GM12864 (cell line): ENCODE data around the gene BCAP29.

Source experiments
- DNase-seq: peaks from one replicate; pipeline ENCODE4 v3.0.0-alpha.2; 2011; ENCODE audit warnings: low read depth
- H3K4me3 ChIP-seq: 2 replicates; pipeline ENCODE4 v1.5.1; 2011; ENCODE audit warnings: mild to moderate bottlenecking, low read depth, low read length, control low read depth
- CTCF ChIP-seq: IDR thresholded peaks from 2 replicates; pipeline ENCODE4 v1.5.1; 2011; ENCODE audit warnings: low read depth, mild to moderate bottlenecking, moderate library complexity, low read length, control low read depth, inconsistent platforms; ENCODE audit errors: missing control alignments

The BCAP29 gene

GRCh38 chr7:107551936-107552335 lies 28.1 kb upstream of the BCAP29 start:
- no peak for DNase-seq
- no peak for TF ChIP-seq CTCF
- no peak overlapping the region for H3K4me3 ChIP-seq

GRCh38 chr7:107555893-107556292 lies 24.2 kb upstream of the BCAP29 start:
- no peak for DNase-seq
- no peak overlapping the region for H3K4me3 ChIP-seq
- no peak for TF ChIP-seq CTCF

DNA sequence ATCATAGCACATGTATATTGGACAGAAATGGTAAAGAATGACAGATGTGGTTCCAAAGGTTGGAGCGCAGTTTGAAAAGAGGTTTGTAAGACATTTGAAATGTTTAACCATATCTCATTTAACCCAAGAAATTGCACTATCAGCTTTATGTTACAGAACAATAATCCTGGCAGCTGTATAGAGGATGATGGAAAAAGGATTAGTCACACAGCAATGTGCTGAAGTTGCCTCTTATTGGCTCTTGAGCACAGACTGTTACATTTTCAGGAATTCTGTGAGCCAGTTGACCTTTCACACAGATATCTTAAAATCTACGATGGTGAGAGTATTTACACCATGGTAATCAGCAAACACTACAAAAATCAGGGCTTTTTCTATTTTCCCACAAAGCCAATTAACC lies 20.2 kb upstream of the BCAP29 start:
- no peak for DNase-seq
- H3K4me3 ChIP-seq: no peak overlapping the region

GRCh38 chr7:107560898-107561516 lies 19.0 kb upstream of the BCAP29 start:
- no peak overlapping the region for H3K4me3 ChIP-seq
- DNase-seq: no peak
- TF ChIP-seq CTCF: no peak

More for the DNA sequence above, 20.2 kb upstream of the BCAP29 start:
- no peak for TF ChIP-seq CTCF

GRCh38 chr7:107563081-107563774 lies 16.8 kb upstream of the BCAP29 start:
- TF ChIP-seq CTCF: no peak
- no peak for DNase-seq
- peak overlapping the region; percentile 85 for H3K4me3 ChIP-seq

GRCh38 chr7:107563775-107564552 lies 16.1 kb upstream of the BCAP29 start, which contains the start of the genes COG5 and DUS4L:
Gene COG5, minus strand, starts transcription at chr7:107563920. Its CDS starts 24 bp downstream, at chr7:107563896.
Gene DUS4L, plus strand, starts transcription at chr7:107563971. Its CDS starts 3,100 bp downstream, at chr7:107567071.
- TF ChIP-seq CTCF: no peak
- peak within 1 kb of the TSS; percentile 85 for H3K4me3 ChIP-seq
- DNase-seq: no peak
